Heart left ventricle (tissue), 16 donors: ENCODE measurements around the gene TAOK1. TPM values are rescaled to one million over a fixed set of nuclear protein-coding genes. Genes with fewer than 3 reads are reported as not detected.
A peak's percentile ranks its signal among the peaks of the same experiment; 100 is the strongest.

ENCODE experiments used
- ATAC-seq, 4 donors: fragments of 200-7000 bp; cut with Tn5 transposase; one replicate each; pipeline ENCODE4 v1.9.1; 2020 to 2022; ENCODE audit warnings: moderate library complexity in 4 of 4, mild to moderate bottlenecking in 3 of 4, moderate number of reproducible peaks in 1 of 4
- DNase-seq, 5 donors: peaks; one replicate each; pipeline ENCODE4 v3.0.0-alpha.2; 2020
- H3K27ac ChIP-seq, 12 donors: fragments of 200-600 bp; sonication (generic) in 4 of 12; one replicate each; pipeline versions ENCODE4 v1.5.0 to v1.8.0; 2016 to 2022; ENCODE audit warnings: mild to moderate bottlenecking in 2 of 12
- H3K27me3 ChIP-seq, 9 donors: fragments of 200-600 bp; sonication (generic) in 2 of 9; one replicate each; pipeline versions ENCODE4 v1.5.1 to v1.8.0; 2016 to 2022; ENCODE audit warnings: mild to moderate bottlenecking in 3 of 9
- H3K36me3 ChIP-seq, 9 donors: fragments of 200-600 bp; sonication (generic) in 2 of 9; one replicate each; pipeline versions ENCODE4 v1.5.0 to v1.8.0; 2018 to 2022; ENCODE audit warnings: mild to moderate bottlenecking in 2 of 9
- H3K4me1 ChIP-seq, 12 donors: fragments of 200-600 bp; sonication (generic) in 4 of 12; one replicate each; pipeline versions ENCODE4 v1.5.0 to v1.8.0; 2016 to 2022; ENCODE audit warnings: mild to moderate bottlenecking in 3 of 12
- H3K4me3 ChIP-seq, 12 donors: fragments of 200-600 bp; sonication (generic) in 4 of 12; one replicate each; pipeline versions ENCODE4 v1.5.0 to v1.8.0; 2017 to 2022; ENCODE audit warnings: mild to moderate bottlenecking in 9 of 12, moderate library complexity in 4 of 12
- H3K9me3 ChIP-seq, 12 donors: fragments of 200-600 bp; sonication (generic) in 4 of 12; one replicate each; pipeline versions ENCODE4 v1.5.0 to v1.8.0; 2016 to 2022; ENCODE audit warnings: mild to moderate bottlenecking in 1 of 12
- POLR2A ChIP-seq, 2 donors: fragments of 450-650 bp; IDR thresholded peaks; one replicate each; pipeline ENCODE4 v1.6.1; 2017; ENCODE audit warnings: antibody characterized with exemption in 2 of 2, mild to moderate bottlenecking in 2 of 2, moderate library complexity in 2 of 2
- WGBS, 4 donors: extraction: QIAGEN DNeasy Blood & Tissue Kit in 2 of 4; methylation state at CpG; one replicate each; pipeline versions ENCODE4 v1.1.5 to v1.1.7; 2013 to 2018; 5-methylcytosine and 5-hydroxymethylcytosine counted together
- intact Hi-C, 10 donors: fragments of 100-400 bp; cut with DNase I; formaldehyde crosslinking; loops; one replicate each; pipeline versions ENCODE4 v1.11.1 to v1.14.2; 2022
- polyA plus RNA-seq, 2 donors: library from polyadenylated mRNA; stranded (reverse); fragments of 200-250 nt; gene quantifications; one replicate each; pipeline ENCODE4 v1.2.3, GENCODE V29; 2013
- total RNA-seq, 9 donors: library from RNA; depleted of rRNA in 2 of 9; stranded (reverse); fragments of >200 nt in 2 of 9; fragmentation: NEBNext Ultra II Directional in 3 of 9; extraction: Animal tissue kit (Norgen Biotek cat#: 25700) in 3 of 9; gene quantifications; one replicate each; pipeline versions ENCODE4 v1.1.0 to v1.2.4, GENCODE V29; 2016 to 2023
- TF ChIP-seq, protein P1 (sequence below), 12 donors: fragments of 200-600 bp; sonication (generic) in 4 of 12; IDR thresholded peaks; one replicate each; pipeline versions ENCODE4 v1.5.0 to v1.8.0; 2018 to 2022; ENCODE audit warnings: antibody characterized with exemption in 12 of 12, mild to moderate bottlenecking in 5 of 12
- donor health status: ischemic (EF 13 %, LVEDD 7.1; RV severe dilation, severe dysfunction).
- donor health status: healthy with polysubstance abuse.
- donor health status: DM: no; HTN: yes; CAD: no.
- donor health status: DM: no; HTN: no; CAD: no.
- donor health status: ischemic (EF 25% LVEDD 6.9; RV normal size, moderate dysfunction).
- donor health status: ischemic (EF 25% LVEDD 5.7; RV mildly dilated, moderate dysfunction).
- donor health status: healthy.
- donor health status: DM: yes; HTN: yes; CAD: no.
- donor health status: ischemic (EF 35%, LVEDD 5.7; RV mildly dilated, moderate dysfunction).
- donor health status: nonischemic (EF 11% LVEDD 7.7; RV severe dilation, severe dysfunction).
- donor health status: DM: yes; HTN: yes; CAD: no.
- donor health status: PGD.
- donor health status: ischemic (EF 29% LVEDD 5.4; RV normal size, mild dysfunction).
- donor health status: nonischemic (EF 23%, LVEDD 6.1; RV moderate dilation, normal function).

Gene TAOK1
- total and polyA plus RNA-seq, 11 donors: 9.2 to 81.2 (median 59.0) TPM

DNA sequence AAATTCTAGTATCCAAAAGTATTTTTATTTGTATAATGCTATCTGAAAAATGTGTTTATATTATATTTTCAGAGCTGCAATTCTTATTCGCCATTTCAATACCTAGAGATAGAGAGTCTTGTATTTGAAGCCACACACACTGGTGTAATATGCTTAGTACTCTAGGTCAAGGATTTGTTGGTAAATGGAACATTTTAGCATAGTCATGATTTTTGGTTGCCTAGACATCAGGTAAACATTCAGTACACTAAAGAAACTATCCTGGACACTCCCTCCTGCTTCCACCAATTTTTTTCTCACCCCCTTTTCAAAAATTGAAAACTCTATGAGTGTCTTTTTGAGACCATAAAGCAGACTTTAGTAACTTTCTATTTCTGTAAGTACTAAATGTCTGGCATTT is 155.9 kb downstream of the TAOK1 start:
- DNase-seq: no peak
- peaks cover 0 to 15% (median 6%) of the 10 kb centered on the region in 12 donors for H3K4me1 ChIP-seq
- H3K36me3 ChIP-seq: peaks cover 0 to 57% (median 41%) of the 10 kb centered on the region in 9 donors
- no peaks in the 10 kb centered on the region for H3K9me3 ChIP-seq
- no peak overlapping the region for H3K4me3 ChIP-seq
- no peaks in the 10 kb centered on the region for H3K27me3 ChIP-seq
- no peak overlapping the region for H3K27ac ChIP-seq
- no peak for ATAC-seq
- 93 to 98% (median 96%) methylated on average over 1 of the region's 1 CpG for WGBS, 4 donors
- intact Hi-C loops: no loop called here
- no peak for TF ChIP-seq POLR2A (IDR thresholded peaks at IDR 0.05)
- TF ChIP-seq, protein P1, sequence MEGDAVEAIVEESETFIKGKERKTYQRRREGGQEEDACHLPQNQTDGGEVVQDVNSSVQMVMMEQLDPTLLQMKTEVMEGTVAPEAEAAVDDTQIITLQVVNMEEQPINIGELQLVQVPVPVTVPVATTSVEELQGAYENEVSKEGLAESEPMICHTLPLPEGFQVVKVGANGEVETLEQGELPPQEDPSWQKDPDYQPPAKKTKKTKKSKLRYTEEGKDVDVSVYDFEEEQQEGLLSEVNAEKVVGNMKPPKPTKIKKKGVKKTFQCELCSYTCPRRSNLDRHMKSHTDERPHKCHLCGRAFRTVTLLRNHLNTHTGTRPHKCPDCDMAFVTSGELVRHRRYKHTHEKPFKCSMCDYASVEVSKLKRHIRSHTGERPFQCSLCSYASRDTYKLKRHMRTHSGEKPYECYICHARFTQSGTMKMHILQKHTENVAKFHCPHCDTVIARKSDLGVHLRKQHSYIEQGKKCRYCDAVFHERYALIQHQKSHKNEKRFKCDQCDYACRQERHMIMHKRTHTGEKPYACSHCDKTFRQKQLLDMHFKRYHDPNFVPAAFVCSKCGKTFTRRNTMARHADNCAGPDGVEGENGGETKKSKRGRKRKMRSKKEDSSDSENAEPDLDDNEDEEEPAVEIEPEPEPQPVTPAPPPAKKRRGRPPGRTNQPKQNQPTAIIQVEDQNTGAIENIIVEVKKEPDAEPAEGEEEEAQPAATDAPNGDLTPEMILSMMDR (IDR thresholded peaks at IDR 0.05): no peak

DNA sequence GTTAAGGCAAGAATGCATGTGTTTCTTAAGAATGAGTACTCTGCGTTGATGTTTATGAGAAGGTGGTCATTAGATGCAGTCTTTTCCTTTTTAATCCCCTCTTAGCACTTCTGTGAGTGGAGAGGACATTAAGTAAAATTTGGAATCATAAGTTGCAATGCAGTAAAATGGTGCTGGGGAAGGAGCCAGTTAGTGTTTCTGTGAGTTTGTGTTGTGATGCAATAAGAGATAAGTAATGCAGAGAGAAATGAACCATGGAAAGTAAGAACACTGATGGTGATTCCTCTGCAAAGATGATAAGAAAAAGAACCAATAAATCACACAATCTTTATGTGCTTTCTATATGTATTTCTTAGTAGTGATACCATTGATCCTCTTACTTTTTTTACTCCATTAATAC is 156.7 kb downstream of the TAOK1 start:
- H3K4me1 ChIP-seq: peaks cover 0 to 15% (median 6%) of the 10 kb centered on the region in 12 donors
- TF ChIP-seq, protein P1 (IDR thresholded peaks at IDR 0.05): no peak
- no peak for TF ChIP-seq POLR2A (IDR thresholded peaks at IDR 0.05)
- WGBS, 4 donors: 93 to 97% (median 95%) methylated on average over 1 of the region's 1 CpG
- H3K36me3 ChIP-seq: peaks cover 0 to 49% (median 34%) of the 10 kb centered on the region in 9 donors
- no peak overlapping the region for H3K27ac ChIP-seq
- no peak overlapping the region for H3K4me3 ChIP-seq
- intact Hi-C loops: no loop called here
- no peak for ATAC-seq
- DNase-seq: no peak
- no peaks in the 10 kb centered on the region for H3K27me3 ChIP-seq
- H3K9me3 ChIP-seq: no peaks in the 10 kb centered on the region

DNA sequence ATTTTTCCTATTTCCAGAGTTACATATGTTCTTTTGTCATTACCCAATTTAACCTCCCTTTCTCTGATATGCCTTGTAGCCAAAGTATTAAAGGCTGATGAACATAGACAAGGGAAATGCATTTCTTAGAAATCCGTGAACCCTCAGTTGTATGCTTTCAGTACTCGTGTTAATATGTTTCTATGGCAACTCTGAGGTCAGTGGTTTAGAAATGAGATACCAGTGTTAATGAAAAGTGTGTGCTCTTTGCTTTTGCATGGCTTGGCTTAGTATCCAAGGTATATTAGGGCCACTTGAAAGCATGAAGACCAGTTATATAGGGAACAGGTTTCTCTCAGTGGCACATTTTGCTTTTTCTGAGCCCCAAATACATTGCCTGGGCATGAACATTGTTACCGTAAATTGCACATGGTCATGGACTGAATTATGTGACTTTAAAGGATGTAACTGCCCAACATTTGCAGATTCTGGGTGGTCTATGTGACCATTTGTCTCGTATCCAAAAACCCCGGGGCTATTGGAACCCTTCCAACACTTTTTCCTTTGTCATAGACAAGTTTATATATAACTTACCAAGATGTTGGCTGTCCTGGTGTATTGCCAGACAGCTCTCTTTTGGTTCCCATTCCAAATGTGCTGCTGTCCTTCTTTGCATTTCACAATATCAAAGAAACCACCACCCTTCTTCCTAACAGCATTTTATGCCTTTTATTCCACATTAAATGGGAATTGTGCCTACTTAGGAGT is 159.2 kb downstream of the TAOK1 start:
- Histone ChIP-seq H3K27ac (no peak overlapping the region), H3K4me3 (no peak overlapping the region), H3K4me1 (peaks cover 0 to 15% (median 6%) of the 10 kb centered on the region in 12 donors), H3K9me3 (no peaks in the 10 kb centered on the region), H3K27me3 (no peaks in the 10 kb centered on the region), H3K36me3 (peaks cover 0 to 24% (median 9%) of the 10 kb centered on the region in 9 donors)
- DNase-seq (no peak), ATAC-seq (peak in 2 of 4 donors; percentile 18 to 22)
- 33 to 38% (median 34%) methylated on average over 5 of the region's 5 CpGs for WGBS, 4 donors
- no peak for TF ChIP-seq POLR2A (IDR thresholded peaks at IDR 0.05)
- TF ChIP-seq, protein P1 (IDR thresholded peaks at IDR 0.05): no peak
- intact Hi-C loops: no loop called here

DNA sequence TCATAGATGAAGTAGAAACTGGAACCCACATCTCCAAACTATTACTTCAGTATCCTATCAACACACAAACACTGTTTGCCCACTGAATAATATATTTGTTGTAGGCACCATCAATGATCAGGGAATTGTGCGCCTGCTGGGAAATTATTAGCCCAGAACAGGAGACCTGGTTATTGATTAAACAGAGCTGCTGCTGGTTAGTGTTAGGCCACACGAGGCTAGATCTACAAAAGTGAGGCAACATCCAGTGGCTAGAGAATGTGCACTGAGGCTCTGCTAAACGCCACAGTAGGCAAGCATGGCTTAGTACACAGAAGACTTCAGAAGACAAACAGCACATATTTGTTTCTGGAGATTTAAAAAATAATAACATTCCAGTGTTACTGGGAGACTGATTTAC is 165.7 kb downstream of the TAOK1 start:
- no peak for DNase-seq
- Histone ChIP-seq H3K9me3 (no peaks in the 10 kb centered on the region), H3K27ac (no peak overlapping the region), H3K36me3 (no peaks in the 10 kb centered on the region), H3K4me3 (no peak overlapping the region), H3K27me3 (no peaks in the 10 kb centered on the region), H3K4me1 (peaks cover 0 to 3% (median 0%) of the 10 kb centered on the region in 12 donors)
- intact Hi-C loops: no loop called here
- 82 to 87% (median 85%) methylated on average over 3 of the region's 3 CpGs for WGBS, 4 donors
- no peak for TF ChIP-seq POLR2A (IDR thresholded peaks at IDR 0.05)
- TF ChIP-seq, protein P1 (IDR thresholded peaks at IDR 0.05): no peak
- no peak for ATAC-seq
